SK-N-SH treated with all-trans-retinoic acid at 6 μM for 48 hours (cell line): ENCODE data around the gene CCR6.

Experiments
- ATAC-seq: fragments of 200-7000 bp; cut with Tn5 transposase; 3 replicates; pipeline ENCODE4 v1.9.1; 2020; ENCODE audit warnings: mild to moderate bottlenecking, moderate library complexity
- ARNTL ChIP-seq: fragments of 450-650 bp; formaldehyde crosslinking; IDR thresholded peaks from 2 replicates; pipeline ENCODE4 v1.5.0; 2020; ENCODE audit warnings: low read depth, mild to moderate bottlenecking, moderate library complexity, borderline replicate concordance
- BACH2 ChIP-seq: fragments of 250-450 bp; sonication (Bioruptor Pico); IDR thresholded peaks from 2 replicates; pipeline ENCODE4 v1.9.0; 2021; ENCODE audit warnings: mild to moderate bottlenecking, borderline replicate concordance
- CSDC2 ChIP-seq: fragments of 250-450 bp; sonication (Bioruptor Pico); IDR thresholded peaks from 2 replicates; pipeline ENCODE4 v1.5.0; 2020; ENCODE audit warnings: mild to moderate bottlenecking, moderate library complexity
- ESRRG ChIP-seq: fragments of 250-450 bp; sonication (Bioruptor Pico); IDR thresholded peaks from 2 replicates; pipeline ENCODE4 v1.6.1; 2021; ENCODE audit warnings: mild to moderate bottlenecking
- ISL1 ChIP-seq: fragments of 250-450 bp; sonication (Bioruptor Pico); IDR thresholded peaks from 2 replicates; pipeline ENCODE4 v2.1.2; 2022; ENCODE audit warnings: mild to moderate bottlenecking, moderate library complexity
- PPARA ChIP-seq: fragments of 250-450 bp; sonication (Bioruptor Pico); IDR thresholded peaks from 2 replicates; pipeline ENCODE4 v1.5.0; 2020; ENCODE audit warnings: mild to moderate bottlenecking, borderline replicate concordance
- RARB ChIP-seq: fragments of 250-450 bp; sonication (Bioruptor Pico); IDR thresholded peaks from 2 replicates; pipeline ENCODE4 v1.8.0; 2021; ENCODE audit warnings: mild to moderate bottlenecking, moderate library complexity
- SNAI2 ChIP-seq: fragments of 250-450 bp; sonication (Bioruptor Pico); IDR thresholded peaks from 2 replicates; pipeline ENCODE4 v1.5.0; 2020; ENCODE audit warnings: mild to moderate bottlenecking, moderate library complexity
- TCF4 ChIP-seq: fragments of 250-450 bp; sonication (Bioruptor Pico); IDR thresholded peaks from 2 replicates; pipeline ENCODE4 v1.8.0; 2021; ENCODE audit warnings: mild to moderate bottlenecking, moderate library complexity, borderline replicate concordance
- TOX ChIP-seq: fragments of 250-450 bp; sonication (Bioruptor Pico); IDR thresholded peaks from 2 replicates; pipeline ENCODE4 v1.8.0; 2021; ENCODE audit warnings: mild to moderate bottlenecking, moderate library complexity, borderline replicate concordance
- ZC3H10 ChIP-seq: fragments of 250-450 bp; sonication (Bioruptor Pico); IDR thresholded peaks from 2 replicates; pipeline ENCODE4 v1.5.1; 2021; ENCODE audit warnings: mild to moderate bottlenecking, moderate library complexity
- ZFP30 ChIP-seq: fragments of 450-650 bp; formaldehyde crosslinking; IDR thresholded peaks from 2 replicates; pipeline ENCODE4 v1.5.0; 2022; ENCODE audit warnings: mild to moderate bottlenecking, moderate library complexity
- ZNF565 ChIP-seq: fragments of 450-650 bp; formaldehyde crosslinking; conservative IDR thresholded peaks from 2 replicates; pipeline ENCODE4 v1.5.0; 2020; ENCODE audit warnings: low read depth, mild to moderate bottlenecking, moderate library complexity
- ZNF70 ChIP-seq: fragments of 450-650 bp; formaldehyde crosslinking; IDR thresholded peaks from 2 replicates; pipeline ENCODE4 v1.5.0; 2020; ENCODE audit warnings: mild to moderate bottlenecking, moderate library complexity
- ZNF8 ChIP-seq: fragments of 450-650 bp; formaldehyde crosslinking; IDR thresholded peaks from 2 replicates; pipeline ENCODE4 v1.5.0; 2020; ENCODE audit warnings: mild to moderate bottlenecking, moderate library complexity
- TF ChIP-seq, protein P1 (sequence below): fragments of 250-450 bp; sonication (Bioruptor Pico); IDR thresholded peaks from 2 replicates; pipeline ENCODE4 v1.5.1; 2021; ENCODE audit warnings: mild to moderate bottlenecking, moderate library complexity
- TF ChIP-seq, protein P2 (sequence below): fragments of 250-450 bp; sonication (Bioruptor Pico); IDR thresholded peaks from 2 replicates; pipeline ENCODE4 v1.8.0; 2021; ENCODE audit warnings: low read depth, mild to moderate bottlenecking, moderate library complexity, borderline replicate concordance
- TF ChIP-seq, protein P3 (sequence below): fragments of 250-450 bp; sonication (Bioruptor Pico); IDR thresholded peaks from 2 replicates; pipeline ENCODE4 v1.5.1; 2020; ENCODE audit warnings: low read depth, mild to moderate bottlenecking, moderate library complexity

CCR6 gene

DNA sequence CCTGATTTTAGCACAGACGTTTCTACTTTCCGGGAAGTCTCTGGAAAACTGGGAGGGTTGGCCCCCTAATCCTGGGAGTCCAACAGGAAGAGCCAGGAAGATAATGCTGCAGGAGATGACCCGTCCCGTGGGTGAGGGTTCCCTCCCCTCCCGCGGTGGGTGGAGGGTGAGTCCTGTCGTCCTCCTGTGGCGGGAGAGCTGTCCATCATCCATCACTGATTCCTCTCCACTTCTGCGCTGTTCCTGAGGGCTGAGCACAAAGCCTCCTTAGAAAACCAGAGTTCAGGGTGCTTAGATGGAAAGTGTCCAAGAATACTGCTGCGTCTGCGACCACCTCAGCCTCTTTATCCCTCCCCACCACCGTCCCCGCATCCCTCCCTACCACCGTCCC lies 6.1 kb upstream of the CCR6 start:
- ATAC-seq, result no peak
- no peak for TF ChIP-seq TCF4

- no peak for ATAC-seq
- TF ChIP-seq ZNF70, result no peak
- TF ChIP-seq, protein P1, sequence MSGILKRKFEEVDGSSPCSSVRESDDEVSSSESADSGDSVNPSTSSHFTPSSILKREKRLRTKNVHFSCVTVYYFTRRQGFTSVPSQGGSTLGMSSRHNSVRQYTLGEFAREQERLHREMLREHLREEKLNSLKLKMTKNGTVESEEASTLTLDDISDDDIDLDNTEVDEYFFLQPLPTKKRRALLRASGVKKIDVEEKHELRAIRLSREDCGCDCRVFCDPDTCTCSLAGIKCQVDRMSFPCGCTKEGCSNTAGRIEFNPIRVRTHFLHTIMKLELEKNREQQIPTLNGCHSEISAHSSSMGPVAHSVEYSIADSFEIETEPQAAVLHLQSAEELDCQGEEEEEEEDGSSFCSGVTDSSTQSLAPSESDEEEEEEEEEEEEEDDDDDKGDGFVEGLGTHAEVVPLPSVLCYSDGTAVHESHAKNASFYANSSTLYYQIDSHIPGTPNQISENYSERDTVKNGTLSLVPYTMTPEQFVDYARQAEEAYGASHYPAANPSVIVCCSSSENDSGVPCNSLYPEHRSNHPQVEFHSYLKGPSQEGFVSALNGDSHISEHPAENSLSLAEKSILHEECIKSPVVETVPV, result no peak
- TF ChIP-seq, all 23 proteins: peak for 0
These were observed 4.9 kb upstream of the CCR6 start for GRCh38 chr6:167118006-167118405.

GRCh38 chr6:167118839-167119238 lies 4.1 kb upstream of the CCR6 start:
- no peak for ATAC-seq

DNA sequence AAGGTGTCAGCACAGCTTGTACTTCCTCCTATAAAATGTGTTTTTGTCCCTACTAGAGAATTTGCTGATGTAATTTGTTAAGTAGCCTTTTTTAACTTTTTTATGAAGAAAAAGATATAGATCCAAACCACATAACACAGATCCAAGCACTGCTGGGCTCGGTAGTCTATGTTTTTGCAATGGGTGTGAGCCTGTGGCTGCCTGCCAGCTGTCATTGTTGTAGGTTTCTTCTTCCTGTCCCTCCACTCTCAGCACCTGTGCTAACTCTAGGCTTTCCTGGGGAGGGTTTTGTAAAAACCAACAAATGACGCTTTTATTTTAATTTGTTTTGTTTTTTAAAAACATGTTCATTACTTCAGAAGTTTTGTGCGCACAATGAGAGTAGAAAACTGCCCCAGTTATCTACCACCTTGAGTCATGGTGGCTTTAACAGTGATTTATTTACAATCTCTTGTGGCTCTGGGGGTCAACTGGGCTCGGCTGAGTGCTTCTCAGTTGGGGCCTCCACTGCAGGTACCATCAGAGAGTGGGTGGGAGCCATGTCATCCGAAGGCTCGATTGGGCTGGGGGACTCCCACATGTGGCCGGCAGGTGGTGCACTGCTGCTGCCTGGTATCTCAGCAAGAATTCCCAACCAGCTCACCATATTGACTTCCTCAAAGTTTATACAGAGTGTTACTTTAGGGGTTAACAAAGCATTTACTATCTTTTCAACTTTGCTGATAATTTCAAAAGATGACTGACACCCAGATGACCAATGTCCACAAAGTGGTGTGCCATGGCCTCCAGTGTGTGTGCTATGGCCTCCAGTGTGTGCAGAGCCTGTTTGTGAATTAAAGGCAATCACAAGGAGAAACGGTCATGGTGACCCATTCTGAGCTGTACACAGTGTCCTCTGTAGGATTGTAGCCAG lies 3.0 kb upstream of the CCR6 start:
- no peak for ATAC-seq
- no peak for TF ChIP-seq ARNTL (CRISPR knock-in tag)
- TF ChIP-seq, protein P2, sequence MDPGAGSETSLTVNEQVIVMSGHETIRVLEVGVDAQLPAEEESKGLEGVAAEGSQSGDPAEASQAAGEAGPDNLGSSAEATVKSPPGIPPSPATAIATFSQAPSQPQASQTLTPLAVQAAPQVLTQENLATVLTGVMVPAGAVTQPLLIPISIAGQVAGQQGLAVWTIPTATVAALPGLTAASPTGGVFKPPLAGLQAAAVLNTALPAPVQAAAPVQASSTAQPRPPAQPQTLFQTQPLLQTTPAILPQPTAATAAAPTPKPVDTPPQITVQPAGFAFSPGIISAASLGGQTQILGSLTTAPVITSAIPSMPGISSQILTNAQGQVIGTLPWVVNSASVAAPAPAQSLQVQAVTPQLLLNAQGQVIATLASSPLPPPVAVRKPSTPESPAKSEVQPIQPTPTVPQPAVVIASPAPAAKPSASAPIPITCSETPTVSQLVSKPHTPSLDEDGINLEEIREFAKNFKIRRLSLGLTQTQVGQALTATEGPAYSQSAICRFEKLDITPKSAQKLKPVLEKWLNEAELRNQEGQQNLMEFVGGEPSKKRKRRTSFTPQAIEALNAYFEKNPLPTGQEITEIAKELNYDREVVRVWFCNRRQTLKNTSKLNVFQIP (CRISPR knock-in tag), result no peak
- TF ChIP-seq TOX (CRISPR knock-in tag), result no peak
- TF ChIP-seq, protein P3, sequence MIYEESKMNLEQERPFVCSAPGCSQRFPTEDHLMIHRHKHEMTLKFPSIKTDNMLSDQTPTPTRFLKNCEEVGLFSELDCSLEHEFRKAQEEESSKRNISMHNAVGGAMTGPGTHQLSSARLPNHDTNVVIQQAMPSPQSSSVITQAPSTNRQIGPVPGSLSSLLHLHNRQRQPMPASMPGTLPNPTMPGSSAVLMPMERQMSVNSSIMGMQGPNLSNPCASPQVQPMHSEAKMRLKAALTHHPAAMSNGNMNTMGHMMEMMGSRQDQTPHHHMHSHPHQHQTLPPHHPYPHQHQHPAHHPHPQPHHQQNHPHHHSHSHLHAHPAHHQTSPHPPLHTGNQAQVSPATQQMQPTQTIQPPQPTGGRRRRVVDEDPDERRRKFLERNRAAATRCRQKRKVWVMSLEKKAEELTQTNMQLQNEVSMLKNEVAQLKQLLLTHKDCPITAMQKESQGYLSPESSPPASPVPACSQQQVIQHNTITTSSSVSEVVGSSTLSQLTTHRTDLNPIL (CRISPR knock-in tag), result no peak
- no peak for TF ChIP-seq ZC3H10 (CRISPR knock-in tag)
- TF ChIP-seq, all 23 proteins: peak for 0

More at GRCh38 chr6:167118839-167119238, 4.1 kb upstream of the CCR6 start:
- TF ChIP-seq CSDC2 (CRISPR knock-in tag), result no peak

DNA sequence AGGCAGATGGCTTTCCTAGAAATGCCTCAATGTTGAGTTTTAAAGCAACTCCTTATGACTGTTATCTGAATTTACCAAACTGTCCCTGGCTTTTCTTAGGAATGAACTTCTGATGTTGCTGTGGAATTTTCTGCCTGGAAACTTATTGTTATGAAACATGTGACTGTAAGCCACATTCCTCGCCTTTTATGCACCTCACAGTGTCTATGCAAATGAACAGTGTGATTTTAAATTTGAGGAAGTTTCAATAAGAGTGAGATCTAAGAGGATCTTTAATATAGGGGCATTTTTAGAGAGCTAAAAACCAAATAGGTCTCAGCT lies 2.4 kb upstream of the CCR6 start:
- no peak for ATAC-seq
- no peak for TF ChIP-seq TCF4
- TF ChIP-seq ZNF8 (CRISPR knock-in tag), result no peak
- no peak for TF ChIP-seq SNAI2 (CRISPR knock-in tag)
- TF ChIP-seq, protein P3 (CRISPR knock-in tag), result no peak

DNA sequence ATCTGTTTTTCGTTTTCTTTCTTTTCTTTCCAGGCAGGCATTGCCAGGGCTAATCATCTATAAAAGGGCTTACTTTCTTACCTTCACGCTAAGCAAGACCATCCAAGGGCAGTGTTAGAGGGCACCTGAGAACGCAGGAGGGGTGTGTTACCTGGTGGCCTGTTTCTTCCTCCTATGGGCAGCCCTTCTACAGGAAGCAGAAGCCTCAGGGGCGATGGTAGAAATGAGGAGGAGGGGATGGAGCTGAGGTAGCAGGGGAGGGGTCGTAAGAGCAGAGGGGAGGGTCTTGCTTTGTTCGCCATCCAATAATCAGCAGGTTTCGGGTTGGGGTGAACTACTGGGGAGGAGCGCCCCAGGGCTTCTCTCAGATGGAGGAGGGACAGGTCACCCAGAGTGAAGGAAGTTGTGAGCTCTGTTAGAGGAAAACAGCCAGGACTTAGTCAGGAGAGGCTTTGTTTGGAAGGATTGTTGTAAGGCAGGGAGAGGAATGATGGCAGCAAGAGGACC lies 1.5 kb upstream of the CCR6 start:
- TF ChIP-seq ZNF565, result no peak
- TF ChIP-seq PPARA, result no peak
- no peak for TF ChIP-seq BACH2 (CRISPR knock-in tag)
- TF ChIP-seq ZFP30 (CRISPR knock-in tag), result no peak
- TF ChIP-seq ZNF70, result no peak
- TF ChIP-seq ESRRG (CRISPR knock-in tag), result no peak
- no peak for TF ChIP-seq ZC3H10 (CRISPR knock-in tag)
- ATAC-seq, result no peak

- TF ChIP-seq, protein P1, result no peak
- TF ChIP-seq ARNTL (CRISPR knock-in tag), result no peak
- TF ChIP-seq ZC3H10 (CRISPR knock-in tag), result no peak
- no peak for TF ChIP-seq BACH2 (CRISPR knock-in tag)
- no peak for TF ChIP-seq ZNF8 (CRISPR knock-in tag)
- no peak for TF ChIP-seq ISL1 (CRISPR knock-in tag)
- no peak for TF ChIP-seq RARB (CRISPR knock-in tag)
- TF ChIP-seq, protein P2 (CRISPR knock-in tag), result no peak
- TF ChIP-seq, all 23 proteins: peak for 0
- ATAC-seq, result no peak
These were observed 662 bp upstream of the CCR6 start for GRCh38 chr6:167122041-167122826.
